ENCODE measurements around the gene SLC16A7.

DNA sequence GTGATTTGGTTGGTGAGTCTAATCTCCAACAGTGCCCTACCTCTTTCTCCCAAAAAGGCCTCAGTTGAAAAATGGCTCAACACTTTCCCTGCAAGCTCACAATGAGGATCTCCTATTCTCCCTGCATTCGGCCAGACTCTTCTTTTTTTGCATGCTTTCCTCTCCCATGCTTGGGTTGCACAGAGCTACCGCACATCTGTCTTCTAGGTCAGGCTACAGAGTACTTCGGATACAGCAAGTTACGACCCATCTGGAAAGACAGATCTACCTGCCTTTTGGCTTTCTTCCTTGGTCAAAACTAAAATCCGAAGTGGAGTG lies 305 bp upstream of the SLC16A7 start:
- TF ChIP-seq CTCF (IDR thresholded peaks at IDR 0.05) = no peak
- no peak for TF ChIP-seq EZH2 (IDR thresholded peaks at IDR 0.05)
